ENCODE data around the gene CBY3. TPM values are rescaled to one million over a fixed set of nuclear protein-coding genes. Genes with fewer than 3 reads are reported as not detected.
"Not testable (repeated sequence)": the region's sequence is repeated elsewhere in the genome, so short reads cannot be mapped to it uniquely, and the experiment has no call there.

The CBY3 gene
- polyA plus RNA-seq, 1 donor = 0.61 TPM

GRCh38 chr5:179668391-179668790, 12.4 kb downstream of the CBY3 start:
- no peak for DNase-seq

GRCh38 chr5:179661647-179662046, 19.2 kb downstream of the CBY3 start:
- not testable (repeated sequence) for DNase-seq

DNA sequence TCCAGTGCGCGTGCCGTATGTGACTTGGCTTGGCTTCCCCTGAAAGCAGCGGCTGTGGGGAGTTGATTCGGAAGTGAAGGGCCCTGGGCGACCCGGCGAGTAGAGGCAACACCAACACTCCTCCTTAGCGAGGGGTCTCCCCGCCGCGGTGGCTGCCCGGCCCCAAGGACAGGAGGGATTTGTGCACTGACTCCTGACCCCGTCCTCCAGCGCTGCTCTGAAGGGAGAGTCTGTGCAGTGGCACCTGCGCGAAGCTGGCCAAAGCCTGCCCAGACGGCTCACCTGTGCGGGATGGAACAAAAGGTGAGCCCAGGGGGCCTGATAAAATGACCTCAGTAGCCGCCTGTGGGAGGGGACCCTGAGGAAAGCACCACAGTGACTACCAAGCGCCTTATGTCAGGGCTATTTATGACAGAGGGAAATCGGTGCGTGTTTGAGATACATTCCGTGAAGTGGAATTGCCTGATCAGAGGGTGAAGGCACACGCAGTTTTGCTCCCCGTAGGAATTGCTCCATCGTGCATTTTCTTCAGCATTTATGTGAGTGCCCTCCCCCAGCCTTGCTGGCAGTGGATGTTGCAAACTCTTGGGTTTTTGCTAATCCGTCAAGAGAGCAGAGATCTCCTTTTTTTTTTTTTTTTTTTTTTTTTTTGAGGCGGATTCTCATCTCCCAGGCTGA, 22.5 kb downstream of the CBY3 start:
- not testable (repeated sequence) for DNase-seq

DNA sequence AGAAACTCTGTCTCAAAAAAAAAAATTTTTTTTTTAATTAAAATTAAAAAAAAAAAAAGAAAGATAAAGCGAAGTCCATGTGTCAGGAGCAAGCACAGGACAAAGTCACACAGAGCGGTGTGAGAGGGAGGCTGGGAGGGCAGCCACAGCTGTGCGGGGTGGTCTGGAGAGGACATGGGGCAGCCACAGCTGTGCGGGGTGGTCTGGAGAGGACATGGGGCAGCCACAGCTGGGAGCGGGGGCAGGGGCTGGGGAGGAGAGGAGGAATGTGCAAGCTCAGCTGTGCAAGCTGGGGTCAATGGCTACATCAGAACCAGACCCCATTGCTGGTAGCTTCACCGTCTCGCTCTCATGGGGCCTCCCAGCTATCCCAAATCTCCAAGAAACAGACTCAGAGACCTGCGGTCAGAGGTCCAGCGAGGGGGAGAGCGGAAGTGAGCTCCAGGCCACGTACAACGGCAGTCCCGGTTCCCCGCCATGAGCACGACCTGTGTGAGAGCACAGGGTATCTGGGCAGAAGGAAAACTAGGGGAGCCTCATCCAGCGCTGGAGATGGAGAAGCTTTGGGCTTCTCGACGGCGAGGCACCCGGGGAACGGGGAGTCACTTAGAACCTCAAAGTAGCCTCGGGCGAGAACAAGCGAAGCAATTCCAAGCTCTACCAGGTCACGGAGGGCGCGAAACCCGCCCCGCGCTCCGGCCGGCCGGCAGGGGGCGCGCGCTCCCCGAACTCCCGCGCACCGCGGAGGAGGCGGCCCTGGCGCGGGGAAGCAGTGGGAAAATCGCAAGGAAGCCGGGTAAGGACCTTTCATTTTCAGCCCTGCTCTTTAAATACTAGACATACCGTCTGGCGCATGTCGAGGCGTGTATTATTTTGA, 23.3 kb downstream of the CBY3 start:
- DNase-seq = not testable (repeated sequence)

- not testable (repeated sequence) for DNase-seq
These were observed 27.7 kb downstream of the CBY3 start for GRCh38 chr5:179653135-179653534.

DNA sequence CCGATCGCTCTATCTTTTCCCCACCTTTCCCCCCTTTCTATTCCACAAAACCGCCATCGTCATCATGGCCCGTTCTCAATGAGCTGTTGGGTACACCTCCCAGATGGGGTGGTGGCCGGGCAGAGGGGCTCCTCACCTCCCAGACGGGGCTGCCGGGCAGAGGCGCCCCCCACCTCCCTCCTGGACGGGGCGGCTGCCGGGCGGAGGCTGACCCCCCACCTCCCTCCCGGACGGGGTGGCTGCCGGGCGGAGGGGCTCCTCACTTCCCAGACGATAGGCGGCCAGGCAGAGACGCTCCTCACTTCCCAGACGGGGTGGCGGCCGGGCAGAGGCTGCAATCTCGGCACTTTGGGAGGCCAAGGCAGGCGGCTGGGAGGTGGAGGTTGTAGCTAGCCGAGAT, 30.6 kb downstream of the CBY3 start:
- not testable (repeated sequence) for DNase-seq

GRCh38 chr5:179649166-179649703, 31.6 kb downstream of the CBY3 start:
- not testable (repeated sequence) for DNase-seq

- DNase-seq = no peak
These were observed 32.4 kb downstream of the CBY3 start for GRCh38 chr5:179648410-179648809.

GRCh38 chr5:179644766-179645165, 36.1 kb downstream of the CBY3 start:
- not testable (repeated sequence) for DNase-seq

DNA sequence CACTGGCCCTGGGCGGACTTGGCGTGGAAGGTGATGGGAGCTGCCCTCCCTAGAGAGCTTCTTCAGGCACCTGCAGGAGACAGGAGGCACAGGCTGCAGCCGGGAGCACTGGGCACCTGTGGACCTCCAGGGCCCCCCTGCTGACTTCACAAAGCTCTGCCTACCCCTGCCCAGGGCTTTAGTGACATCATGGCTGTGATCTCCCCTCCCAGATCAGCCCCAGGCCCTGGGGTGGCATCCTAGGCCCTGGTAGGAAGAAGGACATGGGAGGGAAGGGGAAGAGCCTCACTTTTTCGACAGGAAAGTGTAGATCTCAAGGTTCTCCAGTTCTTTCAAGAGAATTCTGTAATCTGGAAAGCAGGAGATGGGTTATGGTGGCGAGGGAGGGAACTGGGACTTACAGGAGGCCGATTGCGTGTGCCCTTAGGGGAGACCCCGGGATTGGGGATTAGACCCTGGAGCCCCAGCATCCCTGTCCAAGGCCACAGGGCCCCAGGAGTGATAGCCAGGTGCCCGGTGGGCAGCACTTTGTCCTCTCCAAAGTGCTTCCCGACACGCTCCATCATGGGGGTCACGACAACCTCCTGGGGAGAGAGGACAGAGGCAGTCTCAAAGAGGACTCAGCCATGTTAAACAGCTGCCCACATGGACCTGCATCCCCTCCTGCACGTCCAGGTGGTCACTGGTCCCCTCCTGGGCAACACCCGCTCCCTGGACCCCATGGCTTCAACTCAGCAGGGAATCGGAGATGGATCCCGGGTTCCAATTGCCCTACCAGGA, 37.5 kb downstream of the CBY3 start:
- DNase-seq = not testable (repeated sequence)

- DNase-seq = not testable (repeated sequence)
These were observed 38.2 kb downstream of the CBY3 start for GRCh38 chr5:179642626-179643025.

- DNase-seq = not testable (repeated sequence)
These were observed 39.1 kb downstream of the CBY3 start for GRCh38 chr5:179641745-179642144.

DNA sequence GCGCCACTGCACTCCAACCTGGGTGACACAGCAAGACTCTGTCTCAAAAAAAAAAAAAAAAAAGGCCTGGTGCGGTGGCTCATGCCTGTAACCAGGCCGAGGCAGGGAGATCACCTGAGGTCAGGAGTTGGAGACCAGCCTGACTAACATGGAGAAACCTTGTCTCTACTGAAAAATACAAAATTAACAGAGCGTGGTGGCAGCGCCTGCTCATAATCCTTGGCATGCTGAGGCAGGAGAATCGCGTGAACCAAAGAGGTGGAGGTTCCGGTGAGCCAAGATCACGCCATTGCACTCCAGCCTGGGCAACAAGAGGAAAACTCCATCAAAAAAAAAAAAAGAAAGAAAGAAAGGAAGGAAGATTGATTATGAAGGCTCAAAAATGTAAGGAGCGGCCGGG, 41.5 kb downstream of the CBY3 start:
- DNase-seq = not testable (repeated sequence)

- DNase-seq = not testable (repeated sequence)
These were observed 46.3 kb downstream of the CBY3 start for GRCh38 chr5:179634370-179635172.

GRCh38 chr5:179633501-179634369, 47.1 kb downstream of the CBY3 start:
- DNase-seq = not testable (repeated sequence)

Other genes starting within 250 kb of the CBY3 start
- 40.6 TPM for gene RUFY1, start 130.5 kb downstream of the CBY3 start, polyA plus RNA-seq (ENCODE audit: insufficient read length)
- gene HNRNPH1, start 57.4 kb downstream of the CBY3 start, polyA plus RNA-seq (ENCODE audit: insufficient read length) = 607 TPM
- 212 TPM for gene CANX, start 17.9 kb upstream of the CBY3 start, polyA plus RNA-seq (ENCODE audit: insufficient read length)
- 26.7 TPM for gene MAML1, start 51.8 kb upstream of the CBY3 start, polyA plus RNA-seq (ENCODE audit: insufficient read length)
- 2.8 TPM for gene LTC4S, start 113.0 kb upstream of the CBY3 start, polyA plus RNA-seq (ENCODE audit: insufficient read length)
- gene MGAT4B, start 125.8 kb upstream of the CBY3 start, polyA plus RNA-seq (ENCODE audit: insufficient read length) = 69.3 TPM
- 74.0 TPM for gene SQSTM1, start 139.9 kb upstream of the CBY3 start, polyA plus RNA-seq (ENCODE audit: insufficient read length)
- 15.4 TPM for gene MRNIP, start 177.8 kb upstream of the CBY3 start, polyA plus RNA-seq (ENCODE audit: insufficient read length)
- gene TBC1D9B, start 226.9 kb upstream of the CBY3 start, polyA plus RNA-seq (ENCODE audit: insufficient read length) = 55.7 TPM